Activated naive CD4-positive, alpha-beta T cell treated with anti-CD3 and anti-CD28 coated beads, Interleukin-2, amount 10 ng/mL, durations not matched to agents 7 days and 5 days (primary cell): ENCODE data around the gene UBE2K.
"Not testable (repeated sequence)": the region's sequence is repeated elsewhere in the genome, so short reads cannot be mapped to it uniquely, and the experiment has no call there.

Experiments
- CTCF ChIA-PET: fragments of 350-600 bp; sonication (Branson Sonifier 250); formaldehyde crosslinking; loops from one replicate; lab custom pipeline; 2021; ENCODE audit warnings: antibody characterized with exemption; lab: Charles Lee
- DNase-seq: peaks from one replicate; pipeline ENCODE4 v3.0.0-alpha.2; 2020
- H3K27ac Mint-ChIP-seq: one replicate; pipeline ENCODE4 v1.8.0; 2021; ENCODE audit warnings: mild to moderate bottlenecking, moderate library complexity, mixed read lengths
- H3K27me3 Mint-ChIP-seq: one replicate; pipeline ENCODE4 v1.8.0; 2021; ENCODE audit warnings: mild to moderate bottlenecking, mixed read lengths
- H3K36me3 Mint-ChIP-seq: one replicate; pipeline ENCODE4 v1.8.0; 2021; ENCODE audit warnings: mixed read lengths
- H3K4me1 Mint-ChIP-seq: one replicate; pipeline ENCODE4 v1.8.0; 2021; ENCODE audit warnings: mixed read lengths
- H3K4me3 Mint-ChIP-seq: one replicate; pipeline ENCODE4 v1.8.0; 2021; ENCODE audit warnings: mild to moderate bottlenecking, moderate library complexity, mixed read lengths
- H3K9me3 Mint-ChIP-seq: one replicate; pipeline ENCODE4 v1.8.0; 2021; ENCODE audit warnings: mixed read lengths

The UBE2K gene

GRCh38 chr4:39704789-39705188 is 6.9 kb downstream of the UBE2K start:
- H3K4me1 Mint-ChIP-seq: peaks cover 31% of the 10 kb centered on the region
- H3K4me3 Mint-ChIP-seq, CTCF ChIA-PET: not testable (repeated sequence)

DNA sequence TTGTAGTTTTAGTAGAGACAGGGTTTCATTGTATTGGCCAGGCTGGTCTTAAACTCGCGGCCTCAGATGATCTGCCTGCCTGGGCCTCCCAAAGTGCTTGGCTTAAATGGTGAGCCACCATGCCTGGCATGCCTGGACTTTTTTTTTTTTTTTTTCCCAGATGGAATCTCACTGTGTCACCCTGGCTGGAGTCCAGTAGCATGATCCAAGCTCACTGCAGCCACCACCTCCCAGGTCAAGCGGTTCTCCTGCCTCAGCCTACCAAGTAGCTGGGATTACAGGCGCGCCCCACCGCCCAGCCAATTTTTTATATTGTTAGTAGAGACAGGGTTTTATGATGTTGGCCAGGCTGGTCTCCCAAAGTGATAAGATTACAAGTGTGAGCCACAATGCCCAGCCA is 8.4 kb downstream of the UBE2K start:
- H3K4me1 Mint-ChIP-seq: peaks cover 21% of the 10 kb centered on the region
- CTCF ChIA-PET: interaction anchor here (0.6 kb wide), 1 partner anchor 130 kb away, joined by 3 read pairs; no protein-coding TSS in a partner anchor

More at GRCh38 chr4:39704789-39705188, 6.9 kb downstream of the UBE2K start:
- H3K27ac Mint-ChIP-seq, H3K27me3 Mint-ChIP-seq, H3K9me3 Mint-ChIP-seq, DNase-seq: not testable (repeated sequence)
- peaks cover 27% of the 10 kb centered on the region for H3K36me3 Mint-ChIP-seq

GRCh38 chr4:39706741-39707511 is 9.0 kb downstream of the UBE2K start:
- no peaks in the 10 kb centered on the region for H3K27me3 Mint-ChIP-seq
- DNase-seq: no peak
- H3K9me3 Mint-ChIP-seq: no peaks in the 10 kb centered on the region
- no peak overlapping the region for H3K27ac Mint-ChIP-seq
- no peak overlapping the region for H3K4me3 Mint-ChIP-seq
- CTCF ChIA-PET: no interaction called here
- peaks cover 21% of the 10 kb centered on the region for H3K4me1 Mint-ChIP-seq
- H3K36me3 Mint-ChIP-seq: peaks cover 20% of the 10 kb centered on the region

More for the DNA sequence above, 8.4 kb downstream of the UBE2K start:
- DNase-seq: no peak
- H3K27ac Mint-ChIP-seq: no peak overlapping the region
- H3K36me3 Mint-ChIP-seq: peaks cover 20% of the 10 kb centered on the region
- no peaks in the 10 kb centered on the region for H3K27me3 Mint-ChIP-seq
- no peak overlapping the region for H3K4me3 Mint-ChIP-seq
- H3K9me3 Mint-ChIP-seq: no peaks in the 10 kb centered on the region

DNA sequence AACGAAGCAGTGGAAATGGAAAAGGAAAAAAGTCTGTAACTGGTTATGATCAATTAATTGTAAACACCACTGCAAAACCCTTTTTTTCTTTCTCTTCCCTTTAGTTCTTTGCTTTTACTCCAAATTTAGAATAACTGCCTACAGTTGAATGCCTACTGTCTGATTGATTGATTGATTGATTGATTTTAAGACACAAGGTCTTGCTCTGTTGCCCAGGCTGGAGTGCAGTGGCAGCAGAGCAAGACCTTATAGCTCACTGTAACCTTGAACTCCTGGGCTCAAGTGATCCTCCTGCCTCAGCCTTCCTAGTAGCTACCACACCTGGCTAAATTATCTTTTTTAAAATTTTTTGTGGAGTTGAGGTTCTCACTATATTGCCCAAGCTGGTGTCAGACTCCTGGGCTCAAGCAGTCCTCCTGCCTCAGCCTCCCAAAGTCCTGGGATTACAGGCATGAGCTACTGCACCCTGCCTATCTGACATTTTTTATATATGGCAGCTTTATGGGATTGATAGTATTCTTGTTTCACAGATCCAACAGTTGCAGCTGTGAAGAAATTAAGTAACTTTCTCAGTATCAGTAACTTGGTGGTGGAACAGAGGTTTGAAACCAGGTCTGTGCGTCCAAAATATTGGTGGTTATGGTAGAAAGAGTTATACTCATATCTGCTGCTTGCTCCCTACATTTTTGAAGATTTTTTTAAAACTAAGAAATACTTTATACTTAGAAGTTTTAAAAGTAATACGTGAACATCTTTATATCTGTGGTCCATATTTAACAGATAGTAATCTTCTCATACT is 12.4 kb downstream of the UBE2K start:
- Mint-ChIP-seq H3K4me1 (peaks cover 31% of the 10 kb centered on the region), H3K36me3 (peaks cover 19% of the 10 kb centered on the region), H3K27ac (peak overlapping the region; percentile 70), H3K9me3 (no peaks in the 10 kb centered on the region), H3K27me3 (no peaks in the 10 kb centered on the region), H3K4me3 (no peak overlapping the region)
- no peak for DNase-seq
- CTCF ChIA-PET: interaction anchor here (0.5 to 0.9 kb wide), 2 partner anchors 13 to 606 kb away, joined by 3 read pairs; partner anchors contain the start of gene UBE2K

DNA sequence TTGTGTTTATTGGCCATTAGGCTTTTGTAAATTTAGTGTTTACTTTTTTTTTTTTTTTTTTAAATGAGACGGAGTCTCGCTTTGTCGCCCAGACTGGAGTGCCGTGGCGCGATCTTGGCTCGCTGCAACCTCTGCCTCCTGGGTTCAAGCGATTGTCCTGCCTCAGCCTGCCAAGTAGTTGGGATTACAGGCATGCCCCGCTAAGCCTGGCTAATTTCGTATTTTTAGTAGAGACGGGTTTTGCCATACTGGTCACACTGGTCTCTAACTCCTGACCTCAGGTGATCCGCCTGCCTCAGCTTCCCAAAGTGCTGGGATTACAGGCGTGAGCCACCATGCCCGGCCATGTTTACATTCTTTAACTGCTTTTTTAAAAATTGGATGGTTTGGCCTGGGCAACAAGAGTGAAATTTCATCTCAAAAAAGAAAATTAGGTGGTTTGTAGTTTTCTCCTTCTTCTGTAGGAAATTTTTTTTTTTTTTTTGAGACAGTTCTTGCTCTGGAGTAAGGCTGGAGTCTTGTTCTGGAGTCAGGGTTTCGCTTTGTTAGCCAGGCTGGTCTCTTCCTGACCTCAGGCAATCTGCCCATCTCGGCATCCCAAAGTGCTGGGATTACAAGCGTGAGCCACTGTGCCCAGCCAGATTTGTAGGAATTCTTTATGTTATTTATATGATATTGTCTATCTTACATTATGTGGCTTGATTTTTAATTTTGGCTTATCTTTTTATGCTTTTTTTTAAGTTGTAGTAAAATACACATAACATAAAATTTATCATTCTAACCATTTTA is 15.1 kb downstream of the UBE2K start:
- Mint-ChIP-seq H3K9me3 (no peaks in the 10 kb centered on the region), H3K27ac (no peak overlapping the region), H3K27me3 (no peaks in the 10 kb centered on the region), H3K4me3 (no peak overlapping the region), H3K4me1 (peaks cover 42% of the 10 kb centered on the region), H3K36me3 (peaks cover 20% of the 10 kb centered on the region)
- DNase-seq: no peak
- CTCF ChIA-PET: no interaction called here

- Mint-ChIP-seq H3K9me3 (no peaks in the 10 kb centered on the region), H3K4me3 (no peak overlapping the region), H3K4me1 (peaks cover 44% of the 10 kb centered on the region), H3K27me3 (no peaks in the 10 kb centered on the region), H3K36me3 (peaks cover 21% of the 10 kb centered on the region), H3K27ac (peak overlapping the region; percentile 24)
- DNase-seq: no peak
- CTCF ChIA-PET: no interaction called here
Observed at GRCh38 chr4:39713691-39714090, 15.8 kb downstream of the UBE2K start.

GRCh38 chr4:39714166-39714565 is 16.2 kb downstream of the UBE2K start:
- no peak for DNase-seq
- peaks cover 25% of the 10 kb centered on the region for H3K36me3 Mint-ChIP-seq
- peak overlapping the region; percentile 24 for H3K27ac Mint-ChIP-seq
- CTCF ChIA-PET: no interaction called here
- H3K4me3 Mint-ChIP-seq: no peak overlapping the region
- H3K4me1 Mint-ChIP-seq: peaks cover 45% of the 10 kb centered on the region
- H3K9me3 Mint-ChIP-seq: no peaks in the 10 kb centered on the region
- H3K27me3 Mint-ChIP-seq: no peaks in the 10 kb centered on the region

DNA sequence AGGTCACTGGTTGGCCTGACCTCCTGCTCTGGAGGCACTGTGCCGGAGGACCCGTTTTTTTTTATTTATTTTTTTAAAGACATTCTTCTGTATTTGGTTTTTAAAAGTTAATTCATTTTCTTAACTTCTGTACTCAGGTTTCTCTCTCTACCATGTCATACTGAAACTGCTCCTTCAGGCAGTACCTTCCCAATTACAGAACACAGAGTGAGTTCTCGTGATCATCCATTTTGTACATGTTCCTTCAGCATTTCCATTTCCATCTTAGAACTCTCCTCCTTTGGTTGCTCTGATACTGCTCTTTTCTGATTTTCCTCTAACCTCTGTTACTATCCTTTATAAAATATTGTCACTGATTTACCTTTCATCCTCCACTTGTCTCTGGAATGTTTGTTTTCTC is 17.9 kb downstream of the UBE2K start:
- Mint-ChIP-seq H3K27me3 (no peaks in the 10 kb centered on the region), H3K4me3 (no peak overlapping the region), H3K9me3 (no peaks in the 10 kb centered on the region), H3K27ac (peak overlapping the region; percentile 6), H3K4me1 (peaks cover 51% of the 10 kb centered on the region), H3K36me3 (peaks cover 27% of the 10 kb centered on the region)
- CTCF ChIA-PET: no interaction called here
- no peak for DNase-seq

- H3K4me3 Mint-ChIP-seq: no peak overlapping the region
- no peaks in the 10 kb centered on the region for H3K9me3 Mint-ChIP-seq
- no peaks in the 10 kb centered on the region for H3K27me3 Mint-ChIP-seq
- CTCF ChIA-PET: no interaction called here
- peaks cover 51% of the 10 kb centered on the region for H3K4me1 Mint-ChIP-seq
- H3K36me3 Mint-ChIP-seq: peaks cover 30% of the 10 kb centered on the region
- no peak overlapping the region for H3K27ac Mint-ChIP-seq
- no peak for DNase-seq
Observed at GRCh38 chr4:39716356-39716755, 18.4 kb downstream of the UBE2K start.

GRCh38 chr4:39717743-39718142 is 19.8 kb downstream of the UBE2K start:
- DNase-seq, H3K9me3 Mint-ChIP-seq, CTCF ChIA-PET, H3K27me3 Mint-ChIP-seq, H3K4me3 Mint-ChIP-seq: not testable (repeated sequence)
- Mint-ChIP-seq H3K4me1 (peaks cover 51% of the 10 kb centered on the region), H3K27ac (peak overlapping the region; percentile 60), H3K36me3 (peaks cover 30% of the 10 kb centered on the region)

- DNase-seq: no peak
- Mint-ChIP-seq H3K27me3 (no peaks in the 10 kb centered on the region), H3K4me3 (no peak overlapping the region), H3K4me1 (peaks cover 43% of the 10 kb centered on the region), H3K9me3 (no peaks in the 10 kb centered on the region), H3K36me3 (peaks cover 30% of the 10 kb centered on the region), H3K27ac (peak overlapping the region; percentile 12)
- CTCF ChIA-PET: no interaction called here
Observed at GRCh38 chr4:39718366-39719323, 20.7 kb downstream of the UBE2K start.

DNA sequence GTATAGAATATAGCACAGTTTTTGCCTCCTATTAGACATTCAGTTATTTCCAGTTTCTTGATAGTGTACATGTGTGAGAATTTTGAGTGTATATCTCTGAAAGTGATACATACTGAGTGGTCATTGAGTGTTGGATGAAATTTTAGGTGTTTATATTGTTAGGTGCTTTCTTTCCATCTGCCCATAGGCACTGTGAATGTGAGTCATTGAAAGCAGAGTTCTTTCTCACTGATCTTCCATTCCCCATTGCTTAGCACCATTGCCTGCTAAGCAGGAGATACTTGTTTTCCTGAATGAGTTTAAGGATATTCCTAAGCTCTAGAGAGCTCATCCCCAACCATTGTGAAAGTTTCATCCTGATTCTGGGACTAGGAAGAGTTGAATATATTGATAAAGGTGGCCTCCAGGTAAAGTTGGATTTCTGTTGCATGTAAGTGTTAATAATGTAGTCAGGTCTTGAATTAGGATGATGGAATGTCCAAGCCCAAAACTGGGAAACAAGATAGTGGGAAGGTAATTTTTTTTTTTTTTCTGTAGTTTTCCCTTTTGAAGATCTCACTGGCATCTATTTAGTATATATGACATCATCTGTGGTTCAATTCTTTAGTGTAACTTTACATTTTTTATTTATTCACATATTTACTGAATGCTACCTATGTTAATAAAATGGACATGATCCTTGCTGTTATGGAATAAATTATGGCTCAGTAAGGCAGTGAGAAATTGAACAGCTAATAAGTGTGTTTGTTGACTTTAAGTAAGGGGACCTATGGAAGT is 22.1 kb downstream of the UBE2K start:
- no peaks in the 10 kb centered on the region for H3K9me3 Mint-ChIP-seq
- H3K27me3 Mint-ChIP-seq: no peaks in the 10 kb centered on the region
- DNase-seq: no peak
- peaks cover 23% of the 10 kb centered on the region for H3K36me3 Mint-ChIP-seq
- H3K27ac Mint-ChIP-seq: no peak overlapping the region
- peaks cover 39% of the 10 kb centered on the region for H3K4me1 Mint-ChIP-seq
- no peak overlapping the region for H3K4me3 Mint-ChIP-seq
- CTCF ChIA-PET: no interaction called here

DNA sequence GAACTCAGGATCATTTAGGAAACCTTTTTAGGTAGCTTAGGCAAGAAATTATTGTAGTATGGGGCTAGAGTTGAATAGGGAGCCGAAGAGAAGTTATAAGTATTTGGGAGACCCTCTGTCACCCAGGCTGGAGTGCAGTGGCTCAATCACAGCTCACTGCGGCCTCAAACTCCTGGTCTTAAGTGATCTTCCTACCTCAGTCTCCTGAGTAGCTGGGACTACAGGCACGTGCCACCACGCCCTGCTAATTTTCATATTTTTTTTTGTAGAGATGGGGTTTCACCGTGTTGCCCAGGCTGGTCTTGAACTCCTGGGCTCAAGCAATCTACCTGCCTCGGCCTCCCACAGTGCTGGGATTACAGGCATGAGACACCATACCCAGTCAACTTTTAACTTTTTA is 23.3 kb downstream of the UBE2K start:
- H3K27me3 Mint-ChIP-seq, H3K9me3 Mint-ChIP-seq, CTCF ChIA-PET, H3K4me3 Mint-ChIP-seq, DNase-seq, H3K27ac Mint-ChIP-seq: not testable (repeated sequence)
- Mint-ChIP-seq H3K4me1 (peaks cover 35% of the 10 kb centered on the region), H3K36me3 (peaks cover 20% of the 10 kb centered on the region)
